D721Med (cell line): Measurements from ENCODE around the gene MARK2.

ENCODE experiments used
- DNase-seq: peaks from one replicate; pipeline ENCODE4 v3.0.0; 2011; ENCODE audit warnings: low spot score; ENCODE audit not compliant: insufficient read length
- FAIRE-seq: peaks from 2 replicates; lab custom pipeline; 2011; peaks lifted over from hg19 to GRCh38; lab: Jason Lieb, UNC
- CTCF ChIP-seq: IDR thresholded peaks from 2 replicates; pipeline ENCODE4 v1.5.1; 2012; ENCODE audit warnings: mild to moderate bottlenecking, control low read depth; ENCODE audit not compliant: insufficient read depth; ENCODE audit errors: missing control alignments

Gene MARK2

GRCh38 chr11:63917692-63918506 lies 79.0 kb downstream of the MARK2 start:
- DNase-seq, result no peak
- no peak for TF ChIP-seq CTCF
- FAIRE-seq, result no peak

- no peak for TF ChIP-seq CTCF
- FAIRE-seq, result no peak
Measured at GRCh38 chr11:63918507-63919191, 79.7 kb downstream of the MARK2 start.

GRCh38 chr11:63919267-63920125 lies 80.6 kb downstream of the MARK2 start:
- DNase-seq, result no peak

More at GRCh38 chr11:63918507-63919191, 79.7 kb downstream of the MARK2 start:
- no peak for DNase-seq

DNA sequence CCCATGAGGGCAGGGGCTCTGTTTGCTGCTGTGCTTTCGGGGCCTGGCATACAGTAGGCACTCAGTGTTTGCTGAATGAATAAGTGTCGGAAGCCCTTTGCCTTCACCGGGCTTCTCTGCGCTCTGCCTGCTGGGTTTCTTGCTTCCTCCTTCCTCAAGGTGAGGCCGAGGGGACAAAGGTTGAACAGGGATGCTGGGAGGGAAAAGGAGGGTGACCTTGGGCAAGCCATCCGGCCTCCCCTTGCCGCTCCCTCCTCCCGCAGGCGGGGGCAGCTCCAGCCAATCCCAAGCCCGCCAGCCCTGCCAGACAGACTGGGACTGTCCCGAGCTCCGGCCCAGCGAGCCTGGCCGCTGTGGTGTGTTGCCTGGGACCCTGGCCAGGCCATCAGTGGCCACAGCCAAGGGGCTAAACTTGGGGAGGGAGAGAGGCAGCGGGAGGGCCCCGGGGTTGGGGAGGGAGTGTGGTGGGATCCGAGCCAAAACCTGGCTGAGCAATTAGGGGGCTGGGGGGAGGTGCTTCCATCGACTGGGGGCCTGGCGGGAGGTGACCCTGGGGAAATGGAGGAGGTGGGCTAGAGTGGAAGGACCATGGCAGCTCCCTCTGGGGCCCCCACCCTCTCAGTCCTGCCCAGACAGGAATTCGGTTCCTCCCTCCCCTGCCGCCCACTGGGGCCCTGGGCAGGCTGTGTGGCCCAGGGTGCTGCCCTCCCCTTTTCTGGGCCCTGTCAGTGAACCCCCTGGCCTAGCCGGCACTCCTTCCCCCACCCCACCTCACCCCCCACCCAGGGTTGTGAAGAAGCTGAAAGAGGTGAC lies 81.4 kb downstream of the MARK2 start:
- DNase-seq (no peak), FAIRE-seq (no peak)
- TF ChIP-seq CTCF, result no peak

More at GRCh38 chr11:63919267-63920125, 80.6 kb downstream of the MARK2 start:
- no peak for TF ChIP-seq CTCF
- no peak for FAIRE-seq

- TF ChIP-seq CTCF, result no peak
- no peak for FAIRE-seq
- no peak for DNase-seq
Measured at GRCh38 chr11:63920939-63921417, 82.1 kb downstream of the MARK2 start.

DNA sequence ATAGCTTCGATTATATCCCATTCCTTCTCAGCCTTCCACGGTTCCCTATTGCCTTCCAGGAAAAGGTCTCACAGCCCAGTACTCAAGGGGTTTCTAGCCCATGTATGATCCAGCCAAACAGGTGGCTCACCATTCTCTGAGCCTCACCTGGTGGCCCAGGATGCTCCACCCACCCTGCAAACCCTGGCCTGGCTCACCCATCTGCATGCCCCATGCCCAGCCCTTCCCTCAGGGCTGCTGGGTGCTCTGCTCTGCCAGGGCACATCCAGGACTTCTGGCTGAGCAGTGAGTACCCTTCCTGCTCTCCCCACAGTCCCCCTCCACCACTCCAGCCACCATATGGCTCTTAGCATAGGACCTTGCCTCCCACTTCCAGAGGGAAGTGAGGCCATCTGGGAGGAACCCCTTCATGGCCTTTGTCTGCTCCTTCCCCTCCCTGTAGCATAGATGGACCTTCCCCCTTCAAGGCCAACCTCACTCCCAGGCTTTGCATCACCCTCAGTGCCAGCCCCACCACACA lies 83.8 kb downstream of the MARK2 start:
- FAIRE-seq, result no peak
- TF ChIP-seq CTCF, result no peak
- no peak for DNase-seq
